ENCODE measurements around the gene RNU6-9.

DNA sequence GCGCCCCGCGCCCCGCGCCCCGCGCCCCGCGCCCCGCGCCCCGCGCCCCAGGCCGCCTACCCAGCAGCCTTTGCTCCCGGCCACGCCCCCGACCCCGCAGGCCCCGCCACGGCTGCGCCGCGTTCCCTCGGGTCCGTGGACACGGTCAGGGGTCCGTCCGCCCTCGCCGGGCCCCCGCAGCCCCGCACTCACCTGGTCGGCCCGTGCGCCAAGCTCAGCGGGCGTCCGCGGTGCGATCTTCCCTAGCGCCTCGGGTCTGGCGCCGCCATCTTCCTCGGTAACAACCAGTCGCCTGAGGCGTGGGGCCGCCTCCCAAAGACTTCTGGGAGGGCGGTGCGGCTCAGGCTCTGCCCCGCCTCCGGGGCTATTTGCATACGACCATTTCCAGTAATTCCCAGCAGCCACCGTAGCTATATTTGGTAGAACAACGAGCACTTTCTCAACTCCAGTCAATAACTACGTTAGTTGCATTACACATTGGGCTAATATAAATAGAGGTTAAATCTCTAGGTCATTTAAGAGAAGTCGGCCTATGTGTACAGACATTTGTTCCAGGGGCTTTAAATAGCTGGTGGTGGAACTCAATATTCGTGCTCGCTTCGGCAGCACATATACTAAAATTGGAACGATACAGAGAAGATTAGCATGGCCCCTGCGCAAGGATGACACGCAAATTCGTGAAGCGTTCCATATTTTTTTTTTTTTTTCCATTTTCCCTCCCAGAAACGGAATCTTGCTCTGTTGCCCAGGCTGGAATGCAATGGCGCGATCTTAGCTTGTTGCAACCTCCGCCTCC, at the start of gene RNU6-9, which contains the start of gene MED16:
- TF ChIP-seq CTCF (IDR thresholded peaks at IDR 0.05; ENCODE audit: borderline replicate concordance, extremely low read depth, low read length, poor library complexity, severe bottlenecking) (no peak), EZH2 (IDR thresholded peaks at IDR 0.05; ENCODE audit: borderline replicate concordance, low read depth, low read length, severe bottlenecking) (no peak)

All from DND-41 (cell line).